ENCODE results near the gene MATK.

GRCh38 chr19:3825286-3825956 lies 39.2 kb upstream of the MATK start:
- TF ChIP-seq CTCF (IDR thresholded peaks at IDR 0.05; ENCODE audit: insufficient read depth, low read depth, low read length) (no peak), EZH2 (IDR thresholded peaks at IDR 0.05; ENCODE audit: insufficient read depth, low read length) (no peak)
